DMS79 treated with DMSO at 0.1 percent for 48 hours (cell line): ENCODE results near the gene SAAL1.

Experiments
- DNase-seq: peaks from one replicate; lab custom pipeline; 2025; lab: John Stamatoyannopoulos, UW

The SAAL1 gene

GRCh38 chr11:18081551-18081950, 24.3 kb downstream of the SAAL1 start:
- DNase-seq, result peak; percentile 19

GRCh38 chr11:18080451-18080850, 25.4 kb downstream of the SAAL1 start:
- peak; percentile 33 for DNase-seq

DNA sequence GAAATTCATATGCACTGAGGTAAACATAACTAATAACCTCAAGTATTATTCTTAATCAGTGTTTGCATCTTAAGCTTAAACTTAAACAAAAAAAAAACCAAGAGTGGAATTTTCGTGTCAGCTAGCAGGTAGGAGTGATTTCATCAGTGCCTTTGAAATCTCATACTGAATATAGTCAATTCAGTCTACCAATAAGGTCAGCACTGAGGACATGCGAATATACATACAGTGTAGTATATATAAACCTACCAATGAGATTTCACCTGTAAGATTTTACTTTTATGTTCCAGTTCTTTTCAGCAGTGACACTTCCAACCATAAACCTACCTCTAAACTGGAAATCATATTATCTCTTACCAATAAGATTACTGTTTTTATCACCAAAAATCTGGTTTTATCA, 27.0 kb downstream of the SAAL1 start:
- DNase-seq, result no peak

DNA sequence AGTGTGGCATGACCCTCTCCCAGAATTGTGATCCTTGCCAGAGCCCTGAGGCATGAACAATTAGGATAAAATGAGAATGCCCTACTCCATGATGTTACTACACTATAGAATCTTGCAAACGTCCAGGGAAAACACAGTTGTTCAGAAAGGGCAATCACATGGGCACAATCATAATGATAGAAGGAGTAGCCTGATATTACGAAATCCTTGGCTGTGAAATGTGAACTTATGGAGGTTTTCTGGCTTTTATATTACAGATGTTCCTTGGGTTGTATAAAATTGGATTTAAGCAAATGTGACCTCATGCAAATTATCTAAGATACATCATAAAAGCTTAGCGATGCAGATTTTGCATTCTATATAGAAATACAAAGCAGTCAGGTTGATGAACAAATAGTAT, 30.4 kb downstream of the SAAL1 start:
- no peak for DNase-seq

DNA sequence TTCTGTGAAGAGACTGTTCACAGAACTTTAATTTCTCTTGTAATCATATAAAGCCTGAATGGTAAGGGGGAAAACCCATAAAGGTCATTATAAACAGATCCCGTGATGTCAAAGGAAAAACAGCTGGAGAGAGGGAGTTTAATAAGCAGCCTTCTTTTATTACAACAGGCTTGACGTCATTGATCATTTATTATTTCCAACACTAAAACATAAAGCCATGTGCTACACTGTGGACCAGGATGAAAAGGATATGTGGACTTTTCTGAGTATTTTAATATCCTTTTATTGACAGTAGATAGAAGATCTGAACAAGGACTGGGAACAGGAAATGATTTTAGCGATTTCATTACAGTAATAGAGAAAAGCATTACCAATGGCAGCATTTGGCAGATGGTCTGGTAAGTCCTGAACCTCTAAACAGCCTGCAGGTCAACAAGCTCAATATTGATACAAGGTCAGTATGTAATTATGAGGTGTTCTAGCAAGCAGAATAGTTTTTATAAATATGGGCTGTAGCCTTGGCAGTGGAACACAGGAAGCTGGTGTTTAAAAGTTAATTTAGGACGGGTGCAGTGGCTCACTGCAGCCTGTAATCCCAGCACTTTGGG, 34.7 kb downstream of the SAAL1 start:
- DNase-seq, result no peak

GRCh38 chr11:18067372-18067771, 38.5 kb downstream of the SAAL1 start:
- DNase-seq, result no peak

GRCh38 chr11:18066626-18067025, 39.3 kb downstream of the SAAL1 start:
- no peak for DNase-seq

DNA sequence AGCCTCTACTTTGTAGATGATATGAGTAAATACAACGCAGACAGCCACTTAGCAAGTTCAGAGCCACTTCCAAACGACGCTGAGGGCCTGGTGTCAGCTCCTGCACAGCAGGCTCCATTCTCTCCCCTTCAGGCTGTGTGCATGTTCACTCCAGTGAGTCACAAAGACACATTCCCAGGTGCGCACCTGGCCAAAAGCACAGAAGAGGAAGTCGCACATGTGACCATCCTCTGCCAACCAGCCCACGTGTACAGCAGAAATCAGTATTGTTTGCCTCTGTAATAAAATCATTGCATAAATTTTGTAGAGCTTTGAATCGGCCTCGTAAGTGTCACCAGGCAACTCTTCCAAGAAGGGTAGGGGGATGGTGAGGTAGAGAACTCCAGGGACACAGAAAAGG, 40.3 kb downstream of the SAAL1 start:
- DNase-seq, result peak; percentile 99

- peak; percentile 64 for DNase-seq
These were observed 41.3 kb downstream of the SAAL1 start for GRCh38 chr11:18064450-18065054.

GRCh38 chr11:18063862-18064434, 41.9 kb downstream of the SAAL1 start:
- DNase-seq, result peak; percentile 80

GRCh38 chr11:18063125-18063524, 42.8 kb downstream of the SAAL1 start:
- DNase-seq, result peak; percentile 54

DNA sequence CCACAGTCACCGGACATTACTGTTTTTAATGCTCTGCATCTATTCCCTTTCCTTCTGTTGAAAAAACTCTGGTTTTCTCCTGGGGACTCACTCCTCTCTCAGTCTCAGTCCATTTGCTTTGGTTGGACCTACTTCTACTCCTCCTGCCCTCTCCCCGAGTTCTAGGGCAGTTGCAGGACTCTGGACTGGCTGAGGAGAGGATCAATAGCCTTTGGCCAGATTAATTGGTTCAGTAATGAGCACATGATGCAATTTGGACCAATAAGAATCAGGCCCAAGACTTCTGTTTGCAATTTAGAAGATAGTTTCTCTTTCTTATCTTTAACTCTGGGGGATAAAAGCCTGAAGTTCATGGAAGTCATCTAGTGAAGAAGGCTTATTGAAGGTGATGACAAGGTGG, 44.5 kb downstream of the SAAL1 start:
- DNase-seq, result no peak

- no peak for DNase-seq
These were observed 49.2 kb downstream of the SAAL1 start for GRCh38 chr11:18056561-18057181.

- DNase-seq, result no peak
These were observed 51.3 kb downstream of the SAAL1 start for GRCh38 chr11:18054511-18055103.

DNA sequence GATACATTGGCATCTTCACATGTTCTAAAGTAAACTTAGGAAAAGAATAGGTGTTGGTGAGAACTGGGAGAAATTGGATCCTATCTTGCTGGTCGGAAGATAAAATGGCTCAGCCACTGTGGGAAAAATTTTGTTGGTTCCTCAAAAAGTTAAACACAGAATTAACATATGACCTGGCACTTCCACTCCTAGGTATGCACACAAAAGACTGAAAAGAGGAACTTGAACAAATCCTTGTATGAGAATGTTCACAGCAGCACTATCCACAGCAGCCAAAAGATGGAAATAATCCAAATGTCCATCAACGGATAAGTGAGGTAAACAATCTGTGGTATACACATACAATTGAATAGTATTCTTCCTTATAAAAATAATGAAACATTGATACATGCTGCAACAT, 55.0 kb downstream of the SAAL1 start:
- DNase-seq, result no peak

DNA sequence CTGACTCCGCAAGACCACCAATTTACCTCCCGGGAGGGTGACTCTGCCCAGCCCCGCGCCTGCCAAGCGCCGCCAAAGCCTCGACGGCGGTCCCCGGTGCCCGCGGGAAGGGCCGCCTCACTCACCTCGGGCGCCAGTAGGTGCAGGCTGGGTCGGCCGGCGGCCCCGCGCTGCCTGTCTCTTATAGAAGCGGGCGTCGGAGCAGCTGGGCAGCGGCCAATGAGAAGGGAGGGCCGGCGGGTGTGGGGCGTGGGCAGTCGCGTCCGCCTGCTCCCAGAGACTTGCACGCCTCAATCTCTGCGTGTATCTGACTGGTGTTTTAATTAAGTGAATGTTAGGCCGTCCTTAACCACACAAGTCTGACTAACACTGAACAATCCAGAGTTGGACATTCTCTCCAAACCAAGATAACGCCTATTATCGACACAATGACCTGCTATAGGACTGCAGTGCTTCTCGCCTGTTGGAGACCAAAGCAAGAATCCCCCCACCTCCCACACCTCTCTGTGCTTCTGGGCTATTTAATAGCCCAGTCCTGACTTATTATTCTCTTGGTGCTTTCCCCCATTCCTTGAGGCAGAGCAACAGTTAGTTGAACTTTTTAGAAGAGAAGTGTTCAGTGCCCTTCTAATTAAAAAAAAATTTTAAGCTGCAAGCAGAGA, 59.6 kb downstream of the SAAL1 start, which contains the start of gene TPH1:
TPH1 (minus strand) TSS at position 154 of the 662 bp plus-strand sequence. CDS start 5,507 bp downstream, outside the sequence.
- DNase-seq, result no peak

DNA sequence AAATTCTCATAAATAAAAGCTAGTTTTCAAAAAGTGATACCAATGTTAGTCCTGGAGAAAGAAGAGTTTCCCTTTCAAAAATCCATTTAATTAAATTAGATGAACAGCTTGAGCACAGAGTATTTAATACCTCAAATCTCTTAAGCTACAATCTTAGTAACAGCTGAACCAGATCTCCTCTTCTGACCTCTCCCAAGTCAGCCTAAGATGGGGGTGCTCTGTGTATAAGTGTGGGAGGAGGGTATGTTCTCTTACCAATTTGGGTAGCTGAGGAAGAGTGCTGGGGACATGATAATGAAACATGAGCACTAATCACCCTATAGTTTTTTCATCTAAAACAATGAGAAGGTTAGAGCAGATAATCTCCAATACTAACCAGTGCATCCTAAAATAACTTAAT, 69.4 kb downstream of the SAAL1 start:
- DNase-seq, result no peak
